Stomach (tissue), 4 donors: ENCODE results near the gene BNC2.

Experiments used
- CTCF ChIP-seq, 7 experiments: fragments of 450-650 bp in 4 of 7; fragments of 200-600 bp in 3 of 7; sonication (generic) in 3 of 7; IDR thresholded peaks; one replicate each; pipeline ENCODE4 v1.5.1; 2016 to 2019; ENCODE audit warnings: antibody characterized with exemption in 7 of 7, control low read depth in 2 of 7, mild to moderate bottlenecking in 1 of 7
- POLR2A ChIP-seq, 4 donors: fragments of 450-650 bp; IDR thresholded peaks; one replicate each; pipeline ENCODE4 v1.6.1; 2016; ENCODE audit warnings: antibody characterized with exemption in 4 of 4, control low read depth in 2 of 4, mild to moderate bottlenecking in 1 of 4, moderate library complexity in 1 of 4
- POLR2AphosphoS5 ChIP-seq, 3 donors: sonication (generic); formaldehyde crosslinking; IDR thresholded peaks; one replicate each; pipeline ENCODE4 v1.6.1; 2016; ENCODE audit warnings: antibody characterized with exemption in 3 of 3

GRCh38 chr9:16598316-16598715 is 272.2 kb downstream of the BNC2 start:
- TF ChIP-seq POLR2A (IDR thresholded peaks at IDR 0.05) (no peak), CTCF (IDR thresholded peaks at IDR 0.05) (no peak), POLR2AphosphoS5 (IDR thresholded peaks at IDR 0.05) (no peak)
